Mesodermal cell (in vitro differentiated cells): Measurements from ENCODE around the gene KCNT2.

Experiments used
- H3K27ac ChIP-seq: 2 replicates; pipeline ENCODE4 v1.7.0; 2013; ENCODE audit warnings: mild to moderate bottlenecking, low read depth, low read length, moderate library complexity; ENCODE audit not compliant: severe bottlenecking
- H3K36me3 ChIP-seq: 2 replicates; pipeline ENCODE4 v1.7.1; 2013; ENCODE audit warnings: mild to moderate bottlenecking, low read length, moderate library complexity; ENCODE audit not compliant: control insufficient read depth, insufficient read depth
- H3K4me1 ChIP-seq: one replicate; pipeline ENCODE4 v1.7.1; 2013; ENCODE audit warnings: mild to moderate bottlenecking, low read length; ENCODE audit not compliant: insufficient read depth, control insufficient read depth, poor library complexity, severe bottlenecking
- H3K4me3 ChIP-seq: 2 replicates; pipeline ENCODE4 v1.7.0; 2013; ENCODE audit warnings: low read length, control low read depth, mild to moderate bottlenecking; ENCODE audit not compliant: insufficient read depth, poor library complexity, severe bottlenecking; ENCODE audit errors: extremely low read depth
- H3K9me3 ChIP-seq: 2 replicates; pipeline ENCODE4 v1.7.1; 2013; ENCODE audit warnings: mild to moderate bottlenecking, low read length, moderate library complexity; ENCODE audit not compliant: control insufficient read depth
- WGBS, 2 experiments: methylation state at CpG; one replicate each; pipeline ENCODE4 v1.1.5; 2013; ENCODE audit warnings: missing lambda C conversion rate in 2 of 2; ENCODE audit not compliant: insufficient coverage in 2 of 2; 5-methylcytosine and 5-hydroxymethylcytosine counted together

Gene KCNT2

DNA sequence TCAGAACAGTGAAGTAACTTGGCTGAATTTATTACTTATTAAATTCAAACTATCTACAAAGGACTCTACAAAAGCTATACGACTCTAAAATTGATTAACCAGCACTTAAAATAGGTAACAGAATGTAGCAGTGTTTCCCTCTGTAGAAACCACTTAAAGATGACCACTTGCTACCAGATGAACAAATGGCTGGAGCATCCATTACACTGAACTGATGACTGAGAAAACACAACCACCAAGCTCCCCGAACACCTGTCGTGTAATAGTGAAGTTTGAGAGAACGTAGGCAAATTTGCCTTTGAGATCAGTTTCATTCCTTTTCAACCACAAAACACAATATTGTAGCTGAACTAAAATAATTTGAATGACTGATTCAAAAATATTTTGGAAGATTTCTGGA is 226.7 kb downstream of the KCNT2 start:
- no peaks in the 10 kb centered on the region for H3K36me3 ChIP-seq
- no peak overlapping the region for H3K27ac ChIP-seq
- WGBS, 2 experiments = 90% methylated on average over 2 of the region's 4 CpGs; no CpG with 5 or more reads in 1 of the 2 experiments
- no peaks in the 10 kb centered on the region for H3K4me1 ChIP-seq
- H3K4me3 ChIP-seq = no peak overlapping the region
- H3K9me3 ChIP-seq = no peaks in the 10 kb centered on the region

DNA sequence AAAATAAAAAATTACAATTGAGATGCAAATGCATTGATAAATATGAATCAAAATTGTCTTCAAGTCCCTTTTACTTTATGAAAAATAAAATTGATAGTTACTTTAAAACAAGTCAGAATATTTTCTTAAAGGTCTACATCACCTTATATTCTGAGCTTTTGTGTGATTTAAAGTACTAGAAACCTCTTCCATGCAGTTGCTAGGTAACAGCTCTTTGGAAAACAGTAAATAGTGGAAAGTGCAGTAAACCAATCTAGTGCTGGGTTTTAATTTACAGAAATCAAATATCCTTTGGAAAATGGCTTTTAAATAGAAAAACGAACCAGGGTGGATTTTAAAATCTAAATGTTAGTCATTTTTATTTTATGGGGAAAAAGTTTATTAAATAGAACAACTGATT is 227.9 kb downstream of the KCNT2 start:
- Histone ChIP-seq H3K27ac (no peak overlapping the region), H3K36me3 (no peaks in the 10 kb centered on the region), H3K4me1 (no peaks in the 10 kb centered on the region), H3K9me3 (no peaks in the 10 kb centered on the region), H3K4me3 (no peak overlapping the region)
- WGBS, 2 experiments = no CpG with 5 or more reads among the region's 1 CpG

- Histone ChIP-seq H3K27ac (no peak overlapping the region), H3K4me1 (no peaks in the 10 kb centered on the region), H3K9me3 (no peaks in the 10 kb centered on the region), H3K4me3 (no peak overlapping the region), H3K36me3 (no peaks in the 10 kb centered on the region)
- WGBS, 2 experiments = 100% methylated on average over 2 of the region's 3 CpGs
These were observed 230.4 kb downstream of the KCNT2 start for GRCh38 chr1:196377811-196378210.

DNA sequence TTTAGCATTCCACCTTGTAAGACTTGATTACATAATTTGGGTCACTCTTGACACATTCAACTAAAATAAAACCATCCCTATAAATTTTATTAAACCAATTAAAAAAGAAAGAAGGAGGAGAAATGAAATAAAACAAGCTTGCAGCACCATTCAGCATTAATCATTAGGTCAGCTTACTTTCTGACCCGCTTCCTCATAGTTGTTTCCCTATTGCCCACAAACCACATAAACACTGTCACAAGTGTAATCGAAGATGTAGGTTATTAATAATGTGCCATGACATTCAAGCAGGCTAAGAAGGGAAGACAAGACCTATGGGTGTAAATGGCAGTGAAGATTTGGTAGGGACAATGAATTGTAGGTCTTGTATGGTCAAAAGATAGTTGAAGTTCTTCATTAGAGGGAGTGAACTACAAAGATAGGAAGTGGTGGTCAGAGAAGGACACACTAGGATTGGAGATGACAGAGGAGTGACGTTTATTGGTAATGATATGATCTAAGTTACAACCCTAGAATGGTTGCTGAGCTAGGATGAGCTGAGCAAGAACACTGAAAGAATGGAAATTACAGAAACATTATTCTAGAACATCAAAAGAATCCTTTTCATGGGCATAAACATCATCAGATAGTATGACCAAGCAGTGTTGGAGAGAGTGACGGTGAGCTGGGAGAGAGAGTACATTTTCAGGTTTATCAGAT is 231.5 kb downstream of the KCNT2 start:
- Histone ChIP-seq H3K4me1 (no peaks in the 10 kb centered on the region), H3K27ac (no peak overlapping the region), H3K9me3 (no peaks in the 10 kb centered on the region), H3K4me3 (no peak overlapping the region), H3K36me3 (no peaks in the 10 kb centered on the region)
- no CpG with 5 or more reads among the region's 4 CpGs for WGBS, 2 experiments

DNA sequence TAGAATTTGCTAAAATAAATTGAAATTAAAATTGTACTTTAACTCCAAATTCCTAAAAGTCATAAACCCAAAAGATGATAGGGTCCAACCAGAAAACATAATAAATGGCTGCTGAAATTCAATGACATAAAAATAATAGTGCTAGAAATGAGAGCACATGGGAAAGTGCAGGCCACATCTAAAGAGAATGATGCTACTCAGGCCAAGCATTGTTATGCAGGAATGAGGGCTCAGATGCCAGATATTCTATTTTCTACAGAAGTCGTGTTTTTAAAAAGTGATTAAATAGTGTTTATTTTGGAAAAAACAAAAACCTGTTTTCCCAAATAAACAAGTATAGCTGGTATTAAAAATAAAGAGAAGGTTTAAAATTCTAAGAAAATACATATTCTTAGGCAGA is 234.4 kb downstream of the KCNT2 start:
- WGBS, 2 experiments = no CpG with 5 or more reads among the region's 1 CpG
- H3K36me3 ChIP-seq = no peaks in the 10 kb centered on the region

DNA sequence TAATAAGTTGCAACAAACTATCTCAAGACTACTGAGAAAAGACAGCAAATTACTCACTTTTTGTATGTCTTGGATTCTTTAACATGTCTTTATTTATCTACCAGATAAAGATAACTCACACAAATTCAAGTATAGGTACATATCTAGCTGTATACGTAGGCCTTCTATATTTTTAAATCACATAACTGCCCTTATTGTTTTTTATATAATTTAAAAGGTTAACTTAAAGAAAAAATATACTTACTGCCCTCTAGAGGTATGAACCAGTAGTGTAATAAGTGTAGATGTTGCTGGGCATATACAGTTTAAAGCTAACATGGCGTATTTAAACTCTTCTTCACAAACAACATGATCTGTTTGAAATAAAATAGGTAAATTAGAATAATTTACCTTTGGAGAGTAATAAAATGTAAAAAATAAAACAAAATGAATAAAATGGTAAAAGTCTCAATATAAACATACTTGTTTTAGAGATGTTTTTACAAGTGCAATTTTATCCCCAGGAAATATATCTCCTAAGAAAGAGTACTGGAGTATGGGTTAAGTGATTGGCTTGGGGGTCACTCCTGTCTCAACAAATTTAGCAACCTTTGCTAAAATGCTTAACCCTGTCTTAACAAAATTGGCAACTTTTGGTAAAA is 235.2 kb downstream of the KCNT2 start:
- WGBS, 2 experiments = no CpG with 5 or more reads among the region's 2 CpGs
- Histone ChIP-seq H3K4me3 (no peak overlapping the region), H3K4me1 (no peaks in the 10 kb centered on the region), H3K9me3 (no peaks in the 10 kb centered on the region), H3K36me3 (no peaks in the 10 kb centered on the region), H3K27ac (no peak overlapping the region)

More for the DNA sequence above, 234.4 kb downstream of the KCNT2 start:
- H3K27ac ChIP-seq = no peak overlapping the region
- H3K4me1 ChIP-seq = no peaks in the 10 kb centered on the region
- no peak overlapping the region for H3K4me3 ChIP-seq
- no peaks in the 10 kb centered on the region for H3K9me3 ChIP-seq

- no peaks in the 10 kb centered on the region for H3K4me1 ChIP-seq
- H3K27ac ChIP-seq = no peak overlapping the region
- H3K4me3 ChIP-seq = no peak overlapping the region
- H3K36me3 ChIP-seq = no peaks in the 10 kb centered on the region
- H3K9me3 ChIP-seq = no peaks in the 10 kb centered on the region
- WGBS, 2 experiments = 80 to 94% methylated on average over 1 to 2 of the region's 3 CpGs
These were observed 240.4 kb downstream of the KCNT2 start for GRCh38 chr1:196367838-196368237.

DNA sequence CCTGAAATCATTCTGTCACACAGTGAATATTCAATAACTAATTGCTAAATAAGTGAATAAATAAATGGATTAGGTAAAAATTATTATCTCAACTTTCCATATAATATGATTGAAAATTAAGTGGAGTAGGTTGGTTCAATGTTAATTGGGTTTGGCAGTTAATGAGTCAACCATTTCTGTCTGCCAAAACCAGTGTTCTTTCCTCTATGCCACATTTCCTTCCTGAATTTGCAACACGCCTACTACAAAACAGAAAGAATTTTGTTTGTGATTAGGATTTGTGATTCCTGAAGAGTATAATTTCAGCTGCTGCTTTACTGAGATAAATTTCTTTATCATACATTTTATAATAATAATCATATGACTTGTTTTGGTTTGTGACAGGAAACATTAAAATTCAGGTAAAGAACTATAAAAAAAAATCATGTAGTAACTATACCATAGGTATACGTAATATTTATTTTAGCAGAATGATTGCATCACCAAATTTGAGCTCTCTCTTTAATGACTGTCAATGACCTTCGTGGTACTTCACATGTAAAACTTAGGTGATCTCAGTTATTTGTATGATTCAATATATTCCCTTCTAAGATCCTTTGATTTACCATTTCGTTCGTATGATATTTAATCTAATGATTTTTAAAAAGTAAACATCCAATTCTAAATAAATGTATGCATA is 241.3 kb downstream of the KCNT2 start:
- Histone ChIP-seq H3K4me3 (no peak overlapping the region), H3K36me3 (no peaks in the 10 kb centered on the region), H3K9me3 (no peaks in the 10 kb centered on the region), H3K27ac (no peak overlapping the region), H3K4me1 (no peaks in the 10 kb centered on the region)
- WGBS, 2 experiments = no CpG with 5 or more reads among the region's 5 CpGs

DNA sequence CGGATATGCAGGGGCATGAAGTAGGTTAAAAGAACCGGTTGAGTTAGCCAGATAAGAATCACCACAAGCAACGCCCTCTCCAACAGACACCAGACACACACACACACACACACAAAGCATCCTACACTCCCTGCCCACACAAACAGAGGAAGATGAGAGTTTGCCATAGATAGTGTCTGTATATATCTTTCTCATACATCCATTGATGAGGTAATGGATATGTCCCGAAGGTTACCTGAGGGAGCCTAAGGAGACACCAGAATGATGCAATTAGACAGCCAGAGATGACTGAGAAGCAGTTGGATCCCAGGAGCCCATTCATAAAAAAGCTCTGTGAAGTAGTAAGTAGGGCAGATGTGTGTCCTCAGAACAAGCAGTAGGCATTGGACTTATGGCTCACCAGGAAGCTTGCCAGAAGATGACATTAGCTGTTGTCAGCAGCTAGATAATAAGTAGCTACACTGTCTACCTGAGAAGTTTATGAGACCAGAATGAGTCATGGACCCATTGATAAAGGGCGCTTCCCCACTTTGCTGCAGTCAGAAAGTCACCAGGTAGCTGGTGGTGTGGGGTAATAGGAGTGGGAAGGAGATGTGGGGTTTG is 247.0 kb downstream of the KCNT2 start:
- 94 to 100% methylated on average over 1 to 2 of the region's 5 CpGs for WGBS, 2 experiments

GRCh38 chr1:196357913-196358312 is 250.3 kb downstream of the KCNT2 start:
- H3K4me3 ChIP-seq = no peak overlapping the region
- H3K4me1 ChIP-seq = no peaks in the 10 kb centered on the region
- no peaks in the 10 kb centered on the region for H3K9me3 ChIP-seq
- no peak overlapping the region for H3K27ac ChIP-seq
- H3K36me3 ChIP-seq = no peaks in the 10 kb centered on the region
- WGBS, 2 experiments = 100% methylated on average over 1 of the region's 1 CpG; no CpG with 5 or more reads in 1 of the 2 experiments

More for the DNA sequence above, 247.0 kb downstream of the KCNT2 start:
- Histone ChIP-seq H3K36me3 (no peaks in the 10 kb centered on the region), H3K9me3 (no peaks in the 10 kb centered on the region), H3K4me1 (no peaks in the 10 kb centered on the region), H3K27ac (no peak overlapping the region), H3K4me3 (no peak overlapping the region)
